Suprapubic skin (tissue), 4 donors: ENCODE measurements around the gene SLC51B. TPM values are rescaled to one million over a fixed set of nuclear protein-coding genes. Genes with fewer than 3 reads are reported as not detected.
"Not testable (repeated sequence)": the region's sequence is repeated elsewhere in the genome, so short reads cannot be mapped to it uniquely, and the experiment has no call there.

ENCODE experiments used
- DNase-seq, 2 donors: peaks; one replicate each; pipeline ENCODE4 v3.0.0-alpha.2; 2019; ENCODE audit warnings: low spot score in 2 of 2
- H3K27ac ChIP-seq: fragments of 200-600 bp; sonication (generic); one replicate; pipeline ENCODE4 v1.5.1; 2019
- H3K27me3 ChIP-seq: fragments of 200-600 bp; sonication (generic); one replicate; pipeline ENCODE4 v1.5.1; 2019
- H3K36me3 ChIP-seq: fragments of 200-600 bp; sonication (generic); one replicate; pipeline ENCODE4 v1.5.1; 2019
- H3K4me1 ChIP-seq: fragments of 200-600 bp; sonication (generic); one replicate; pipeline ENCODE4 v1.5.1; 2019
- H3K4me3 ChIP-seq: fragments of 200-600 bp; sonication (generic); one replicate; pipeline ENCODE4 v1.5.1; 2019; ENCODE audit warnings: mild to moderate bottlenecking
- H3K9me3 ChIP-seq: fragments of 200-600 bp; sonication (generic); one replicate; pipeline ENCODE4 v1.5.1; 2019
- CTCF ChIP-seq, 2 donors: fragments of 200-600 bp in 1 of 2; fragments of 450-650 bp in 1 of 2; sonication (generic) in 1 of 2; IDR thresholded peaks; one replicate each; pipeline ENCODE4 v1.5.1; 2016 to 2019; ENCODE audit warnings: antibody characterized with exemption in 2 of 2, mild to moderate bottlenecking in 1 of 2, moderate library complexity in 1 of 2
- EP300 ChIP-seq: sonication (generic); formaldehyde crosslinking; IDR thresholded peaks from one replicate; pipeline ENCODE4 v1.6.1; 2017; ENCODE audit warnings: antibody characterized with exemption
- POLR2A ChIP-seq, 2 donors: fragments of 450-650 bp; IDR thresholded peaks; one replicate each; pipeline ENCODE4 v1.6.1; 2017; ENCODE audit warnings: antibody characterized with exemption in 2 of 2, mild to moderate bottlenecking in 2 of 2, moderate library complexity in 2 of 2
- POLR2AphosphoS5 ChIP-seq, 3 donors: sonication (generic); formaldehyde crosslinking; IDR thresholded peaks; one replicate each; pipeline ENCODE4 v1.6.1; 2017; ENCODE audit warnings: antibody characterized with exemption in 3 of 3
- WGBS: methylation state at CpG from one replicate; pipeline ENCODE4 v1.1.5; 2018; 5-methylcytosine and 5-hydroxymethylcytosine counted together
- total RNA-seq, 4 donors: library from RNA; depleted of rRNA; stranded (reverse); fragments of >200 nt; gene quantifications; one replicate each; pipeline ENCODE4 v1.1.0, GENCODE V29; 2016

The SLC51B gene
- total RNA-seq, 4 donors from 2014 or later, result 0.60 TPM; not detected in 3

- H3K36me3 ChIP-seq, result peaks cover 34% of the 10 kb centered on the region
- H3K4me1 ChIP-seq, result no peaks in the 10 kb centered on the region
- no peak overlapping the region for H3K4me3 ChIP-seq
- DNase-seq, result peak in 1 of 2 donors; percentile 37
- H3K9me3 ChIP-seq, result no peaks in the 10 kb centered on the region
- H3K27me3 ChIP-seq, result no peaks in the 10 kb centered on the region
- TF ChIP-seq POLR2AphosphoS5 (IDR thresholded peaks at IDR 0.05), result no peak
- no peak for TF ChIP-seq POLR2A (IDR thresholded peaks at IDR 0.05)
- TF ChIP-seq CTCF (IDR thresholded peaks at IDR 0.05), result no peak
- TF ChIP-seq EP300, result no peak
- H3K27ac ChIP-seq, result no peak overlapping the region
- WGBS, result 62% methylated on average over 3 of the region's 5 CpGs
Measured at GRCh38 chr15:65095011-65095746, 50.0 kb downstream of the SLC51B start.

- no peaks in the 10 kb centered on the region for H3K4me1 ChIP-seq
- H3K4me3 ChIP-seq, result no peak overlapping the region
- peak in 1 of 2 donors; percentile 26 for DNase-seq
- no peaks in the 10 kb centered on the region for H3K27me3 ChIP-seq
- no peaks in the 10 kb centered on the region for H3K9me3 ChIP-seq
- TF ChIP-seq POLR2A (IDR thresholded peaks at IDR 0.05) (no peak), POLR2AphosphoS5 (IDR thresholded peaks at IDR 0.05) (no peak), CTCF (IDR thresholded peaks at IDR 0.05) (no peak), EP300 (no peak)
- no peak overlapping the region for H3K27ac ChIP-seq
- WGBS, result 88% methylated on average over 6 of the region's 6 CpGs
- H3K36me3 ChIP-seq, result peaks cover 40% of the 10 kb centered on the region
Measured at GRCh38 chr15:65095747-65096104, 50.5 kb downstream of the SLC51B start.

GRCh38 chr15:65096481-65097385 lies 51.5 kb downstream of the SLC51B start:
- TF ChIP-seq EP300 (no peak), POLR2AphosphoS5 (IDR thresholded peaks at IDR 0.05) (no peak), CTCF (IDR thresholded peaks at IDR 0.05) (no peak), POLR2A (IDR thresholded peaks at IDR 0.05) (no peak)
- DNase-seq, result peak; percentile 30 to 66
- Histone ChIP-seq H3K4me1 (no peaks in the 10 kb centered on the region), H3K9me3 (no peaks in the 10 kb centered on the region), H3K27ac (no peak overlapping the region), H3K36me3 (peaks cover 40% of the 10 kb centered on the region), H3K4me3 (no peak overlapping the region), H3K27me3 (no peaks in the 10 kb centered on the region)
- WGBS, result 80% methylated on average over 4 of the region's 6 CpGs

GRCh38 chr15:65097651-65098263 lies 52.6 kb downstream of the SLC51B start:
- DNase-seq, result peak; percentile 26 to 53
- no peaks in the 10 kb centered on the region for H3K4me1 ChIP-seq
- no peaks in the 10 kb centered on the region for H3K27me3 ChIP-seq
- no peak overlapping the region for H3K27ac ChIP-seq
- 88% methylated on average over 7 of the region's 7 CpGs for WGBS
- TF ChIP-seq EP300 (no peak), CTCF (IDR thresholded peaks at IDR 0.05) (no peak)
- H3K9me3 ChIP-seq, result no peaks in the 10 kb centered on the region
- H3K4me3 ChIP-seq, result no peak overlapping the region
- H3K36me3 ChIP-seq, result peaks cover 47% of the 10 kb centered on the region

GRCh38 chr15:65099336-65099735 lies 54.1 kb downstream of the SLC51B start:
- DNase-seq, result peak; percentile 36 to 64
- WGBS, result 94% methylated on average over 5 of the region's 5 CpGs

GRCh38 chr15:65099801-65100200 lies 54.6 kb downstream of the SLC51B start:
- peak; percentile 17 to 65 for DNase-seq
- H3K4me3 ChIP-seq, H3K27ac ChIP-seq, H3K9me3 ChIP-seq, H3K27me3 ChIP-seq, H3K4me1 ChIP-seq: not testable (repeated sequence)
- 93% methylated on average over 10 of the region's 10 CpGs for WGBS
- H3K36me3 ChIP-seq, result peaks cover 53% of the 10 kb centered on the region

More at GRCh38 chr15:65099336-65099735, 54.1 kb downstream of the SLC51B start:
- Histone ChIP-seq H3K4me3 (no peak overlapping the region), H3K27me3 (no peaks in the 10 kb centered on the region), H3K4me1 (no peaks in the 10 kb centered on the region), H3K9me3 (no peaks in the 10 kb centered on the region), H3K27ac (no peak overlapping the region), H3K36me3 (peaks cover 50% of the 10 kb centered on the region)
- TF ChIP-seq CTCF (IDR thresholded peaks at IDR 0.05) (no peak), EP300 (no peak), POLR2A (IDR thresholded peaks at IDR 0.05) (no peak), POLR2AphosphoS5 (IDR thresholded peaks at IDR 0.05) (no peak)
